T-helper 2 cell treated with Interferon-gamma antibody and Interleukin-4, amounts not matched to agents 100 ng/mL and 5 ng/mL, for 36 hours (primary cell): Measurements from ENCODE around the gene SORD. TPM values are rescaled to one million over a fixed set of nuclear protein-coding genes. Genes with fewer than 3 reads are reported as not detected.
"Not testable (repeated sequence)": the region's sequence is repeated elsewhere in the genome, so short reads cannot be mapped to it uniquely, and the experiment has no call there.

Experiments
- intact Hi-C: fragments of 100-400 bp; cut with micrococcal nuclease; formaldehyde crosslinking; loops from one replicate; pipeline ENCODE4 v1.15.1; 2023
- total RNA-seq: library from RNA; stranded (reverse); gene quantifications from 2 replicates; pipeline ENCODE4 v1.2.3, GENCODE V29; 2022

Gene SORD
- total RNA-seq, 1 donor from 2014 or later = 8.3 TPM

GRCh38 chr15:45093622-45094357 lies 70.8 kb downstream of the SORD start:
- intact Hi-C loops = no loop called here

- intact Hi-C loops = no loop called here
Measured at GRCh38 chr15:45094358-45094730, 71.3 kb downstream of the SORD start.

GRCh38 chr15:45095661-45096060 lies 72.7 kb downstream of the SORD start:
- intact Hi-C loops = no loop called here

GRCh38 chr15:45097466-45097865 lies 74.5 kb downstream of the SORD start:
- intact Hi-C loops = no loop called here

- intact Hi-C loops = no loop called here
Measured at GRCh38 chr15:45099549-45100165, 76.7 kb downstream of the SORD start.

GRCh38 chr15:45100884-45101625 lies 78.1 kb downstream of the SORD start:
- intact Hi-C loops = no loop called here

- intact Hi-C loops = no loop called here
Measured at GRCh38 chr15:45101749-45102148, 78.8 kb downstream of the SORD start.

- intact Hi-C loops = no loop called here
Measured at GRCh38 chr15:45102226-45102625, 79.2 kb downstream of the SORD start.

GRCh38 chr15:45104170-45104569 lies 81.2 kb downstream of the SORD start:
- intact Hi-C loops = not testable (repeated sequence)

GRCh38 chr15:45105586-45105985 lies 82.6 kb downstream of the SORD start:
- intact Hi-C loops = no loop called here

- intact Hi-C loops = no loop called here
Measured at GRCh38 chr15:45106002-45106790, 83.2 kb downstream of the SORD start.

GRCh38 chr15:45107941-45108630 lies 85.1 kb downstream of the SORD start:
- intact Hi-C loops = no loop called here

GRCh38 chr15:45110256-45110820 lies 87.3 kb downstream of the SORD start:
- intact Hi-C loops = no loop called here

- intact Hi-C loops = no loop called here
Measured at GRCh38 chr15:45111390-45112142, 88.6 kb downstream of the SORD start.

GRCh38 chr15:45112143-45112590 lies 89.2 kb downstream of the SORD start:
- intact Hi-C loops = no loop called here

- intact Hi-C loops = no loop called here
Measured at GRCh38 chr15:45112591-45113379, 89.8 kb downstream of the SORD start.

GRCh38 chr15:45113380-45113990 lies 90.5 kb downstream of the SORD start:
- intact Hi-C loops = no loop called here

- intact Hi-C loops = no loop called here
Measured at GRCh38 chr15:45114076-45114750, 91.2 kb downstream of the SORD start, which contains the start of the genes DUOX2 and DUOXA2. DUOX2 (minus strand) TSS chr15:45114172; CDS start chr15:45113411, 761 bp downstream. DUOXA2 (plus strand) TSS chr15:45114326; CDS start chr15:45114606, 280 bp downstream.
